Caco-2 (cell line): Measurements from ENCODE around the gene RNF11. TPM values are rescaled to one million over a fixed set of nuclear protein-coding genes. Genes with fewer than 3 reads are reported as not detected.

ENCODE experiments used
- BruUV-seq: library from RNA; stranded (reverse); fragments of 400-500 nt; replicated peaks from 2 replicates; lab custom pipeline; 2021; lab: Mats Ljungman, UMichigan
- CTCF ChIA-PET: fragments of 300-600 bp; sonication (Branson Sonifier 250); formaldehyde crosslinking; loops from one replicate; lab custom pipeline; 2022; ENCODE audit warnings: antibody characterized with exemption; lab: Charles Lee
- POLR2A ChIA-PET: fragments of 300-600 bp; sonication (Branson Sonifier 250); formaldehyde crosslinking; loops from one replicate; lab custom pipeline; 2022; ENCODE audit warnings: antibody characterized with exemption; lab: Charles Lee
- DNase-seq, 2 experiments: peaks; one replicate each; pipeline versions ENCODE4 v3.0.0 to v3.0.0-alpha.2; 2020 to 2022
- H3K27me3 ChIP-seq: replicated peaks from 2 replicates; pipeline ENCODE4 v1.6.0; 2011; ENCODE audit warnings: low read length; ENCODE audit not compliant: control insufficient read depth, insufficient read depth
- H3K36me3 ChIP-seq: 2 replicates; pipeline ENCODE4 v1.5.1; 2011; ENCODE audit warnings: low read length; ENCODE audit not compliant: control insufficient read depth, insufficient read depth
- H3K4me1 ChIP-seq: fragments of 250-450 bp; sonication (Bioruptor Pico); 2 replicates; pipeline ENCODE4 v1.5.1; 2020; ENCODE audit warnings: mild to moderate bottlenecking
- H3K4me3 ChIP-seq: 2 replicates; pipeline ENCODE4 v1.5.1; 2011; ENCODE audit warnings: low read depth, mild to moderate bottlenecking, control low read depth, low read length
- H3K9me3 ChIP-seq: fragments of 250-450 bp; sonication (Bioruptor Pico); 2 replicates; pipeline ENCODE4 v1.5.1; 2020; ENCODE audit warnings: mild to moderate bottlenecking, moderate library complexity
- H3K27ac Mint-ChIP-seq: one replicate; pipeline ENCODE4 v1.8.0; 2022; ENCODE audit warnings: mixed read lengths; ENCODE audit not compliant: unreplicated experiment
- H3K27me3 Mint-ChIP-seq: one replicate; pipeline ENCODE4 v1.8.0; 2022; ENCODE audit warnings: mixed read lengths; ENCODE audit not compliant: insufficient read depth, unreplicated experiment
- H3K36me3 Mint-ChIP-seq: one replicate; pipeline ENCODE4 v1.8.0; 2022; ENCODE audit warnings: mild to moderate bottlenecking, mixed read lengths; ENCODE audit not compliant: insufficient read depth, unreplicated experiment
- H3K4me1 Mint-ChIP-seq: one replicate; pipeline ENCODE4 v1.8.0; 2022; ENCODE audit warnings: low read depth, mixed read lengths; ENCODE audit not compliant: unreplicated experiment
- H3K4me3 Mint-ChIP-seq: one replicate; pipeline ENCODE4 v1.8.0; 2022; ENCODE audit warnings: mild to moderate bottlenecking, moderate library complexity, mixed read lengths; ENCODE audit not compliant: unreplicated experiment
- H3K9me3 Mint-ChIP-seq: one replicate; pipeline ENCODE4 v1.8.0; 2022; ENCODE audit warnings: mixed read lengths; ENCODE audit not compliant: unreplicated experiment
- intact Hi-C: fragments of 100-400 bp; cut with micrococcal nuclease; formaldehyde crosslinking; loops from one replicate; pipeline ENCODE4 v1.10.0; 2022; ENCODE audit not compliant: unreplicated experiment
- total RNA-seq: library from RNA; stranded (reverse); gene quantifications from 2 replicates; pipeline ENCODE4 v1.2.3, GENCODE V29; 2022
- TF ChIP-seq, protein P1 (sequence below), 2 experiments: fragments of 200-600 bp in 1 of 2; IDR thresholded peaks; 1 replicate in 1 of 2; 2 replicates in 1 of 2; pipeline versions ENCODE4 v1.5.1 to v1.8.0; 2011 to 2022; ENCODE audit warnings: antibody characterized with exemption in 1 of 2, control low read depth in 1 of 2, inconsistent platforms in 1 of 2, low read depth in 1 of 2, low read length in 1 of 2, mild to moderate bottlenecking in 1 of 2, moderate library complexity in 1 of 2; ENCODE audit not compliant: insufficient read depth in 1 of 2, severe bottlenecking in 1 of 2, unreplicated experiment in 1 of 2

Gene RNF11
- total RNA-seq, 1 experiment from 2014 or later = 44.1 TPM

DNA sequence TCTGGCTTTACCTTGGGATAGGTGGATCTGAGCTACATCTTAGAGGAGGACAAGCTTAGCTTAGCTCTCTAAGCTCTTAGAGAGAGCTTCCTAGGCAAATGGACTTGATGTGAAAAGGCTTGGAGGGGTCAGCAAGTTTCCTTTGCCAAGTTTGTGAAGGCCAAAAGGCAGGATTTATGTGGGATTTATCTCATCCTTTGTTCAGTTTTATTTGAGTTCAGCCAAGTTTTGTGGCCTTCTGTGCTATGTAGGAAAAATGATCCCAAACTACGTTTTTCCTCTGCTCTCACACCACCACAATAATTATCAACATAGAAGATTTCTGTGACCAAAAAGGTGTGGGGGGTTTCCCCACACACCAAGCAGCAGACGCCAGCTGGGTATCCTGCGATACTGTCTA is 26.0 kb upstream of the RNF11 start:
- no TSS peak for BruUV-seq
- Histone ChIP-seq H3K4me1 (no peaks in the 10 kb centered on the region), H3K9me3 (no peaks in the 10 kb centered on the region), H3K36me3 (no peaks in the 10 kb centered on the region), H3K27me3 (no peaks in the 10 kb centered on the region), H3K4me3 (no peak overlapping the region)
- intact Hi-C loops = no loop called here
- DNase-seq = no peak
- ChIA-PET CTCF (no interaction called here), POLR2A (no interaction called here)
- TF ChIP-seq, protein P1, sequence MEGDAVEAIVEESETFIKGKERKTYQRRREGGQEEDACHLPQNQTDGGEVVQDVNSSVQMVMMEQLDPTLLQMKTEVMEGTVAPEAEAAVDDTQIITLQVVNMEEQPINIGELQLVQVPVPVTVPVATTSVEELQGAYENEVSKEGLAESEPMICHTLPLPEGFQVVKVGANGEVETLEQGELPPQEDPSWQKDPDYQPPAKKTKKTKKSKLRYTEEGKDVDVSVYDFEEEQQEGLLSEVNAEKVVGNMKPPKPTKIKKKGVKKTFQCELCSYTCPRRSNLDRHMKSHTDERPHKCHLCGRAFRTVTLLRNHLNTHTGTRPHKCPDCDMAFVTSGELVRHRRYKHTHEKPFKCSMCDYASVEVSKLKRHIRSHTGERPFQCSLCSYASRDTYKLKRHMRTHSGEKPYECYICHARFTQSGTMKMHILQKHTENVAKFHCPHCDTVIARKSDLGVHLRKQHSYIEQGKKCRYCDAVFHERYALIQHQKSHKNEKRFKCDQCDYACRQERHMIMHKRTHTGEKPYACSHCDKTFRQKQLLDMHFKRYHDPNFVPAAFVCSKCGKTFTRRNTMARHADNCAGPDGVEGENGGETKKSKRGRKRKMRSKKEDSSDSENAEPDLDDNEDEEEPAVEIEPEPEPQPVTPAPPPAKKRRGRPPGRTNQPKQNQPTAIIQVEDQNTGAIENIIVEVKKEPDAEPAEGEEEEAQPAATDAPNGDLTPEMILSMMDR (IDR thresholded peaks at IDR 0.05; ENCODE audit: insufficient read depth in 1 of 2, low read depth in 1 of 2, low read length in 1 of 2, severe bottlenecking in 1 of 2, unreplicated experiment in 1 of 2) = no peak
- no peaks in the 10 kb centered on the region for H3K27me3 Mint-ChIP-seq
- H3K9me3 Mint-ChIP-seq = no peaks in the 10 kb centered on the region
- no peaks in the 10 kb centered on the region for H3K36me3 Mint-ChIP-seq
- no peak overlapping the region for H3K4me3 Mint-ChIP-seq
- H3K27ac Mint-ChIP-seq = no peak overlapping the region
- peaks cover 3% of the 10 kb centered on the region for H3K4me1 Mint-ChIP-seq

DNA sequence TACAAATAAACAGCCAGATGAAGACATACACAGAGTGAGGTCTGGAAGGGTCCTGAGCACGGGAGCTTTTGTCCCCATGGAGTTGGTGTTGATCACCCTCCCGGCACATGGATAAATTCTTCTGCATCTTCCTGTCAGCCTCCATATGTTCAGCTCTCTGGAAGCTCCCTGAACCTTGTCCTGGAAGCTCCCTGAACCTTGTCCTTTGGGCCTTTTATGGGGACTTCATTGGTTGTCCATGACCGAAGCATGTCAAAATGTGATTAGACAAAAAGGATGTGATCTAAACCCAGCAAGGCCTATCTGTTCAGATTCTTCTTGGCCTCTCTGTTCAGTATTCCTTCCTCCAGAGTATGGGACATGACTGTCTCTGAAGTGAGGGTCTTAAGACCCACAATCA is 25.4 kb upstream of the RNF11 start:
- Mint-ChIP-seq H3K9me3 (no peaks in the 10 kb centered on the region), H3K4me3 (no peak overlapping the region), H3K27ac (no peak overlapping the region), H3K36me3 (no peaks in the 10 kb centered on the region), H3K27me3 (no peaks in the 10 kb centered on the region), H3K4me1 (peaks cover 7% of the 10 kb centered on the region)
- no peaks in the 10 kb centered on the region for H3K27me3 ChIP-seq
- no peaks in the 10 kb centered on the region for H3K36me3 ChIP-seq
- no peaks in the 10 kb centered on the region for H3K4me1 ChIP-seq
- no peaks in the 10 kb centered on the region for H3K9me3 ChIP-seq
- BruUV-seq = no TSS peak
- intact Hi-C loops = no loop called here
- ChIA-PET CTCF (no interaction called here), POLR2A (no interaction called here)
- H3K4me3 ChIP-seq = no peak overlapping the region
- DNase-seq = no peak
- TF ChIP-seq, protein P1 (IDR thresholded peaks at IDR 0.05; ENCODE audit: insufficient read depth in 1 of 2, low read depth in 1 of 2, low read length in 1 of 2, severe bottlenecking in 1 of 2, unreplicated experiment in 1 of 2) = no peak

DNA sequence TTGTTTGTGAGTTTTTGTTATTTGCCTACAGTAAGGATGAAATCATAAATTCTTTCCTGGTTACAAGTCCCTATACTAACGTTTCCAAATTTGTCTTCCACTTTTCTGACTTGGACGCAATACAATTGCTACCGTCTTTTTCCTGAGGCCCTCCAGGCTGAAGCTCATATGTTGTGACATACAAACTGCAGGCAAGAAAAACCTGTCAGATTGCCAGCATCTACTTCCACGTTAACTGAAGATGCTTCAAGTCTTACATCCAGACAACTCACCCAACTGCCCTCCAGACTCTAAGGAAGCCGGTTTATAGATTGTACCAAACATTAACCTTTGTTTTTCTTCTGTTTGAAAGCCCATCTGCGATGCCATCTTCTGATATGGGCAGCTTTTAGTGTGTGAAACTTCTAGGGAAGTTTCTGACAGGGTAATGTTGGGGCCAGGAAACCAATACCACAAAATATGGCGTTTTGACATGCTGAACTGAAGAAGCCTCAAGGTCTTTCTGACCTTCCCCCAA is 21.4 kb upstream of the RNF11 start:
- no peaks in the 10 kb centered on the region for H3K27me3 ChIP-seq
- ChIA-PET CTCF (no interaction called here), POLR2A (no interaction called here)
- H3K9me3 ChIP-seq = no peaks in the 10 kb centered on the region
- H3K4me1 Mint-ChIP-seq = peaks cover 7% of the 10 kb centered on the region
- H3K4me3 ChIP-seq = no peak overlapping the region
- no peaks in the 10 kb centered on the region for H3K27me3 Mint-ChIP-seq
- intact Hi-C loops = no loop called here
- no peaks in the 10 kb centered on the region for H3K36me3 ChIP-seq
- no peak overlapping the region for H3K4me3 Mint-ChIP-seq
- no peaks in the 10 kb centered on the region for H3K4me1 ChIP-seq
- TF ChIP-seq, protein P1 (IDR thresholded peaks at IDR 0.05; ENCODE audit: insufficient read depth in 1 of 2, low read depth in 1 of 2, low read length in 1 of 2, severe bottlenecking in 1 of 2, unreplicated experiment in 1 of 2) = no peak
- H3K36me3 Mint-ChIP-seq = no peaks in the 10 kb centered on the region
- DNase-seq = no peak
- H3K27ac Mint-ChIP-seq = no peak overlapping the region
- no TSS peak for BruUV-seq
- no peaks in the 10 kb centered on the region for H3K9me3 Mint-ChIP-seq
